Measurements from ENCODE around the gene MKRN2.

GRCh38 chr3:12556690-12557472 lies at the start of gene MKRN2:
- TF ChIP-seq CTCF (IDR thresholded peaks at IDR 0.05 in 4 of 5, conservative IDR thresholded peaks at IDR 0.05 in 1 of 5), result peak in 2 of 5 experiments; percentile 35 to 40
- peak; percentile 99 for TF ChIP-seq POLR2A (IDR thresholded peaks at IDR 0.05)
